Glutamatergic neuron (in vitro differentiated cells): ENCODE results near the gene IPO4. TPM values are rescaled to one million over a fixed set of nuclear protein-coding genes. Genes with fewer than 3 reads are reported as not detected.

Experiments used
- DNase-seq: peaks from one replicate; pipeline ENCODE4 v3.0.0; 2022
- H3K27ac Mint-ChIP-seq: one replicate; pipeline ENCODE4 v1.8.0; 2020; ENCODE audit warnings: mild to moderate bottlenecking, mixed read lengths, inconsistent platforms; ENCODE audit not compliant: unreplicated experiment
- H3K27me3 Mint-ChIP-seq: one replicate; pipeline ENCODE4 v1.8.0; 2020; ENCODE audit warnings: mild to moderate bottlenecking, moderate library complexity, mixed read lengths, inconsistent platforms; ENCODE audit not compliant: unreplicated experiment
- H3K36me3 Mint-ChIP-seq: one replicate; pipeline ENCODE4 v1.8.0; 2020; ENCODE audit warnings: mild to moderate bottlenecking, mixed read lengths, inconsistent platforms; ENCODE audit not compliant: unreplicated experiment
- H3K4me1 Mint-ChIP-seq: one replicate; pipeline ENCODE4 v1.8.0; 2020; ENCODE audit warnings: mild to moderate bottlenecking, low read depth, mixed read lengths, inconsistent platforms; ENCODE audit not compliant: unreplicated experiment
- H3K4me3 Mint-ChIP-seq: one replicate; pipeline ENCODE4 v1.8.0; 2020; ENCODE audit warnings: mild to moderate bottlenecking, mixed read lengths, inconsistent platforms; ENCODE audit not compliant: unreplicated experiment
- H3K9me3 Mint-ChIP-seq: one replicate; pipeline ENCODE4 v1.8.0; 2020; ENCODE audit warnings: mild to moderate bottlenecking, moderate library complexity, mixed read lengths, inconsistent platforms; ENCODE audit not compliant: unreplicated experiment
- CTCF ChIP-seq: fragments of 200-600 bp; sonication (generic); IDR thresholded peaks from one replicate; pipeline ENCODE4 v1.5.0; 2021; ENCODE audit not compliant: partially characterized antibody, unreplicated experiment
- total RNA-seq: library from RNA; stranded (reverse); fragmentation: NEBNext Ultra II Directional; extraction: Animal tissue kit (Norgen Biotek cat#: 25700); gene quantifications from one replicate; pipeline ENCODE4 v1.2.1, GENCODE V29; 2021; ENCODE audit not compliant: unreplicated experiment

Gene IPO4
- total RNA-seq, 1 donor from 2014 or later = 25.5 TPM

- DNase-seq = peak; percentile 97
- no peak for TF ChIP-seq CTCF
- peaks cover 4% of the 10 kb centered on the region for H3K4me1 Mint-ChIP-seq
- H3K27ac Mint-ChIP-seq = peak within 1 kb of the TSS; percentile 93
- peak within 1 kb of the TSS; percentile 94 for H3K4me3 Mint-ChIP-seq
- peaks cover 5% of the 10 kb centered on the region for H3K9me3 Mint-ChIP-seq
- H3K27me3 Mint-ChIP-seq = peaks cover 3% of the 10 kb centered on the region
- no peaks in the 10 kb centered on the region for H3K36me3 Mint-ChIP-seq
These were observed 17.0 kb downstream of the IPO4 start, which contains the start of gene REC8 for GRCh38 chr14:24171422-24172260. Gene REC8, plus strand, starts transcription at chr14:24172080. Its CDS starts 473 bp downstream, at chr14:24172553.

- Mint-ChIP-seq H3K27me3 (peaks cover 1% of the 10 kb centered on the region), H3K27ac (no peak overlapping the region), H3K4me1 (peaks cover 2% of the 10 kb centered on the region), H3K36me3 (peaks cover 4% of the 10 kb centered on the region), H3K9me3 (peaks cover 5% of the 10 kb centered on the region), H3K4me3 (no peak overlapping the region)
- no peak for DNase-seq
- TF ChIP-seq CTCF = no peak
These were observed 21.0 kb downstream of the IPO4 start for GRCh38 chr14:24167469-24168114.

- peaks cover 1% of the 10 kb centered on the region for H3K27me3 Mint-ChIP-seq
- peaks cover 7% of the 10 kb centered on the region for H3K4me1 Mint-ChIP-seq
- no peak overlapping the region for H3K4me3 Mint-ChIP-seq
- no peak for TF ChIP-seq CTCF
- peaks cover 4% of the 10 kb centered on the region for H3K36me3 Mint-ChIP-seq
- no peak for DNase-seq
- peaks cover 4% of the 10 kb centered on the region for H3K9me3 Mint-ChIP-seq
- no peak overlapping the region for H3K27ac Mint-ChIP-seq
These were observed 22.8 kb downstream of the IPO4 start for GRCh38 chr14:24165785-24166184.

GRCh38 chr14:24164518-24164991 is 24.1 kb downstream of the IPO4 start:
- H3K27me3 Mint-ChIP-seq = peaks cover 3% of the 10 kb centered on the region
- H3K27ac Mint-ChIP-seq = no peak overlapping the region
- no peak for TF ChIP-seq CTCF
- H3K4me1 Mint-ChIP-seq = peaks cover 7% of the 10 kb centered on the region
- no peak for DNase-seq
- peaks cover 4% of the 10 kb centered on the region for H3K36me3 Mint-ChIP-seq
- H3K9me3 Mint-ChIP-seq = peaks cover 2% of the 10 kb centered on the region
- H3K4me3 Mint-ChIP-seq = no peak overlapping the region
